ENCODE data around the gene COPS8.

COPS8 gene

DNA sequence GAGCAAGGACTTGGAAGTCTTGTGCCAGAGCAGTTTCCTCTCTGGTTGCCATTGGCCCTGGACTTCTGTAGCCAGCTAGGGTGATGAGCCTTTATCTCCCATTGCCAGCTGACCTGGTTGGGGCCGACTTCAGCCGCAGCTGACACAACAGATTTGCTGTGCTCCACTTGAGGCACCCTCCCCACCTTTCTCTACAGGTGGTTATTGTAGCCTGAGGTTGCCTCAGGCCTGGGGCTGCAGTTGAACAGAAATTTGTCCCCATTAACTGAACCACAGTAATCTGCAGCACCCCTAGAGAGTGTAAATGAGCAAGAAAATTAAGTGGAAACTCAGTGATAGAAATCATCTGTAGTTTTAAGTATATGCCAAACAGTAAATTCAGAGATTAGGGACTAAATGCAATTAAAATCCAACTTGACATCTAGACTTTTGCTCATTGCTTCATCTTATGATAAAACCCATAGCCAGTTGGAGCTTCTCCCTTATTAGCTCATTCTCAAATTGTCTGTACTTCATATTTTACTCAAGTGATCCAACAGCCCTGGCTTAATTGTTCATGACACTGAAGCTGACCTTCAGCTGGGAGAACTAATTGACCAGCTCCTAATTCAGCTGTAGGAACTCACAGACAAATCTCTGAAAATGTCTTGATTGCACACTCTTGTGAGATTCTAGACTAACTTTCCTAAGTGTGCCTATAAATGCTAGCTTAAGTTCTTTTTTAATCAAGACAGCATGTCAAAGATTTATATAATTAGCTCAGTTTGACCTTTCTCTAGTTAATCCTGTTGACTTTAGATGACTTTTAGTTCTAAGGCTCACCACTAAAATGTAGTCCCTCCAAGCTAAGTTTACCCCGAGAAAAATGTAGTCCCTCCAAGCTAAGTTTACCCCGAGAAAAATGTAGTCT, 48.9 kb downstream of the COPS8 start:
- no peak for DNase-seq

DNA sequence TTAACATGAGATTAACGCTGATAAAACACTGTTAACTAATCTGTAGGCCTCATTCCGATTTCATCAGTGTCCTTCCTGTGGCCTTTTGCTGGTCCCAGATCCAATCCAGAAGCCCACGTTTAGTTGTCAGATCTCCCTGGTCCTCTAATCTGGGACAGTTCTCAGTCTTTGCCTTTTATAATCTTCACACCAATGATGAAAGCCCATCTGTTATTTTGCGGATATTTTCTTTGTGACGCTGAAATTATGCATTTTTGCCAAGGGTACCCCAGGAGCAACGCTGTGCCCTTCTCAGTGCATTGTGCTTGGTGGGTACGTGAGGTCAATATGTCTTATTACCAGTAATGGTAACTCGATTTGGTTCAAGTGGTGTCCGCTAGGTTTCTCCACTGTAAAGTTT, 51.1 kb downstream of the COPS8 start:
- no peak for DNase-seq

DNA sequence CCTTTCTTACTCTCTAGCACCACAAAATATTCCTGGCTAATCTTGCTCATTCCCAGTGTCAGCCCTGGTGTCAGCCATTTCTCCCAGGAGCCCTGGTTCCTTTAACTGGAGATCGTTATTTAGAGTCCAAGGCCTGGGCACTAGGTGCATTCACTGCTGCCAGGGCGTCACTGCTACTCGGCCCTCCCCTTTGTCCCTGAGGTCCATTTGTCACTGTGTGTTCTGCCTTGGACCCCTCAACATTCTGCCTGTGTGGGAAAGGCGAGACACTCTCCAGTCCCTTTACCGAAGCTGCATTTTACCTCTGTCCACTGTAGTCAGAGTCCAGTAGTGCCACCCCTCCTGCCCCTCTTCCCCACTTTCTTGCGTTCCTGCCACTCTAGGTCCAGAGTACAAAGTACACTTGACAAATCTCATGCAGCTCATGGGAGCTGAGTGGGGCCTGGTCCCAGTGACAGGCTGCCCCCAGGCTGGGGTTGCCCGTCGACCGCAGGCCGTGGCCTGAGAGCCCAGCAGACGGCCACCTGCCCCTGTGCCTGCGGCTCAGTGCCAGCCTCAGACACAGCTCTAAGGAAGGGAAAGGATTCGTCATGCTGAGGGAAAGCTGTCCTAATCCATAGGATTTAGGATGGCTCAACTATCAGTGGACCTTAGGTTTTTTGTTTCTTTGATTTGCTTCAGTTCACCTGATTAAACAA, 52.1 kb downstream of the COPS8 start:
- no peak for DNase-seq

DNA sequence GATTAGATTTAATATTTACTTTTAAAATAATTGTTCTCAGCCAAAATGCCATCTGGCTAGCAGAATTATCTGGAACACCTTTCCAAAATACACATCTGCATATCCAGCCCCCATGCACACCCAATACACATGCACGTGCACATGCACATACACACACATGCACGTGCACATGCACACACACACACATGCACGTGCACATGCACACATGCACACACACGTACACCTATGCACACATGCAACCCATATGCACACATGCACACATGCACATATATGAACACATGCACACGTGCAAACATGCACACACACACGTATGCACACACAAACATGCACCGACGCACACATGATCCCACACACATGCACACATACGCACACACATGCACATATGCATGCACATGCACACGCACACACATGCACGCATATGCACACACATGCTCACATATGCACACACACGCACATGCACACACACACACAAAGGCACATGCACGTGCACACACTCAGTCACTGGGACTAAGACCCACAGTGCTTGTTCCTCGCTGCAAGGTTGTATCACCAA, 53.5 kb downstream of the COPS8 start:
- no peak for DNase-seq

DNA sequence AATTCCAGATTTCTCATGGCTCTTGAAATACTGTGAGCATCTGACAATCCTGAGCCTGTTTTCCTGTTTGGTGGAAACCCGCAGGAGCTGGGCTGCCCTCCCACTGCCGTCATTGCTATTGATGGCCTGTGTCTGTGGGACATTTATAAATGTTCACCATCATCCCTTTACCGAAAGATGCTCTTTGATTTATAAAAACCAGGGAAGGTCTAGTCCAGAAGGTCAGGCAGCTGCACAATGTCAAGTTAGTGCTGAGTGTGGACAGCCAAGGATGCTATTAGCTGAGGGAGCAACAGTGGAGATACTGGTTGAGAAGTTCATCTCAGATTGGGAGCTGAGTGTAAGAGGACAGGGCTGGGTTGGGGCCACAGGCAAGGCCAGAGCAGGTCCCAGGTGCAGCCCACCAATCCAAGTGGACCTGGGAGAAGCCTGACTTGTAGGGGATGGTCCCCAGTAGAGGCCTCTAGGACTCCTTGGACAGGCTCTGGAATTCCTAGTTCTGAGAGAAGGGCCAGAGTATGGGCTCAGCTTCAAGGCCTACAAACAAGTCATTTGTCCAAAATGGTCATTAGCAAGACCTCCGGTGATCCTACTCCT, 55.1 kb downstream of the COPS8 start:
- no peak for DNase-seq

DNA sequence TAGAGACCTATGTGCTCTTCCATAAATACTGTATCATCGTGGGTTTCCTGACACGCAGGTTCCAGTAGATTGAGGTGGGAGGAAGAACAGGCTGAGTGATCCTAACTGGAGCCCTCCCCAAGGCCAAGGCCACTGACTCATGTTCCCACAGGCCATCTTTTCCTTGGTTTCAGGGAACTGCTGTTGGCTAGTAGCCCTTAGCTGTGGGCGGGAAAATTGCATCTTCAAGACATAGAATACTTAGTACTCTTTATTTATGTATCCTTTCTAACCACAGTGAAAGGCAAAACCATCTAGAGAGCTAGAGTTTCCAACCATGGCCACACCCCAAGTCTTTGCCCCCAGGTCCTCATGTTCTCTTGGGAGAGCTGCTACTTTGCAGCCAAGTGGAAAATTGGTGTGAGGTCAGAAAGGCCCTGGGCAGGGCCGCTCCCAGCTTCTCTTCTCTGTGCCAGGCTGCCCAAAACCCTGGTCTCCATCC, 55.9 kb downstream of the COPS8 start:
- DNase-seq, result no peak

DNA sequence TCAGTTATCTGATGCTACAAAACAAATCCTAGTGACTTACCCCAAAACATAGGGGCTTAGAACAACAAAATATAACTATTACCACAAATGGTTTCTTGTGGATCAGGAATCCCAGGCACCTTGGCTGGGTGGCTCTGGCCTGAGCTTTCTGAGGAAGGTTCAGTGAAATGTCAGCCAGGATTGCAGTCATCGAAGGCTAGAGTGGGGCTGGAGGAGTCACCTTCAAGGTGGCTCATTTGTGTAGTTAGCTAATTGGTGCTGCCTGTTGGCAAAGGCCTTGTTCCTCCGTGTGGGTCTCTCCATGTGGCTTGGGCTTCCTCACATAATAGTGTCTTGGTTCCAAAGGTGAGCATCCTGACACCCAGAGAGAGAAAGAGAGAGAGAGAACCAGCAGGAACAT, 57.4 kb downstream of the COPS8 start:
- no peak for DNase-seq

DNA sequence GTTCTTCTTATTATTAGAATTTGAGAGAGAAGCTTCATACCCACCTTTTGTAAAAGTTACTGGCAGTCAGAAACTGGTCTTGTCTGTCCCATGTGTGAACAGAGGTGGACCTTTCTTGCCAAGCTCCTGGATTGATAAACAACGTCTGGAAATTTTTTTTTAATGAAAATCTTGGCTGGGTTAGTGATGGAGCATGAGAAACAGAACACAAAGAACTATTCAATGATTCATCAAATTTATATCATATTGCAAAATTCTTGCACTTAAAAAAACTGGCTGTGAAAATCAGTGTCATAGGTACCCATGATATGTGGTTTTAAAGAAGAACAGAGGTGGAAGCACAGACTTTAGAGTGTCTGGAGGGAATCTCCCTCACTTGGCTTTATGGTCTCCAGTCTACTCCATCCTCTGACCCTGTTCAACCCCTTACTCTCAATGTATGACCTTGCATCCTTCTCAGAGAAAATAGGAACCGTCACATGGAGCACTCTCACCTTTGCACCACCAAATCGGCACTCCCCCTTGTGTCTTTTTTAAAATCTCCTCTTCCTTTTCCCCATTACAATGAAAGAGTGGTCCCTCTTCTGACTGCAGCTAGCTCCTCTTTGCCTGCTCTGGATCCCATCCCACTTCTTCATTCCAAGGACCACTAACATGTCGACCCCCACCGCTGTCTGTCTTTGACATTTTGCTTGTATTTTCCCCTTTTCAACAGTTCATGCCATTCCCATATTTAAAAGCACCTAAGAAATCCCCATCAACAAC, 58.2 kb downstream of the COPS8 start:
- DNase-seq, result no peak

DNA sequence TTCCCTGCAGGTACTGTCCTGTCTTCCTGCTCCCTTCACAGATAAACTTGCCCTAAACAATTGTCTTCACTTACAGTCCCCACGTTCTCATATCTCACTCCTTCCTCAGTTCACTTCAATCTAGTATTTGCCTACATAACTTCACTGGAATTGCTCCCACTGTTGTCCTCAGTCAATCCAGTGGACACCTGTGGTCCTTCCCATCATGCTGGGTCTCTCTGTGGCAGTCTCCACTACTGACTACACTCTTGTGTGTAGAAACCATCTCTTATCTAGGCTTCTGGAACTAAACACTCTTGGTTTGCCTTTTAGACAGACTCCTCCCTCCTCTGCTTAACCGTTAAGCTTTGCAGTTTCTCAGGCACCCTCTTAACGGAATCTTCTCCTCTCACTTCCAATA, 58.8 kb downstream of the COPS8 start:
- no peak for DNase-seq

DNA sequence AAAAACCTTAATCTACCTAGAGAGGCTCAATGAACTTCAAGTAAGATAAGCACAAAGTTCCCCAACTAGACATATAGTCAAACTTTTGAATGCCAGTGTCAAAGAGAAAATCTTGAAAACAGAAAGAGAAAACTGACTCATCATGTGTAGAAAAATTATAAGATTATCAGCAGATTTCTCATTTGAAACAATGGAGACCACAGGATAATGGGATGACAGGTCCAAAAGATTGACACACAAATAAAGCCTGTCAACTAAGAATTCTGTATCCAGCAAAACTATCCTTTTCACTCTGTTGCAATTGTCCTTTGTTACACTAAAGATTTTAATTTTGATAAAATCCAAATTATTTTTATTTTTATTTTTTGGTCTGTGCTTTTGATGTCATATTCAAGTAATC, 61.6 kb downstream of the COPS8 start:
- no peak for DNase-seq

DNA sequence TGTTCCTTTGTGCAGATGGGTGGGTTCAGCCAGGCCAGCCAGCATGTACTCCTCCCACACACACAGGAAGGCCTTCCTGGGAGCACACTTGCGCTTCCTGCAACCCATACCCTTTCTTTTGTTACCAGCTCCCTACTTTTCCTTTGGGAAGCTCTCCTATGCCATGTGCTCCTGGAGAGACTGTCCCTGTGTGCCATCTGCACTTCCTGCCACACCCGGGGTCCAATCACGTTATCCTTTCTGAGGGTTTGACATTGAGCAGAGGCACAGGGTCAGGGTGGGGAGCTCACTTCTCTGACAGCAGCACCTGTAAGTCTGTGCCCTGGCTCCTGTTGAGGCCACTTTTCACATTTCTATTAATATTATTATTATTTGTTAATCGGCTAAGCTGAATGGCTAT, 62.9 kb downstream of the COPS8 start:
- no peak for DNase-seq

DNA sequence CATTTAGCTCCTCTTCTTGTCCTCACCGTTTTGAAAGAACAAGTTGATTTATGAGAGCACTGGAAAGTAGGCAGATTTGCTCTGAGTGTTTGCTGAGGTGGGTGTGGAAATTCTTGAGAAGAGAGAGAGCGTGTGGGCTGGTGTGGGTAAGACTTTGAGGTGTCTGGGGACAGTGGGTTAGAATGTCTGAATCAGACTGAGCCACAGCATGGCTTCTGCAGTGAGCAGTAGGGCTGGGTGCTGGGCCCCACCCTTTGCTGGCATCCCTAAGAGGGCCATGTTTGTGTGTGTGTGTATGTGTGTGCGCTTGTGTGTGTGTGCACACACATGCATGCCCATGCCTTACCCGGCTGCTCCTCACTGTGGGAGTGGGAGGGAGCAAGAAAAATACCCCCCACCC, 63.7 kb downstream of the COPS8 start:
- no peak for DNase-seq
